K562 (cell line): ENCODE measurements around the gene IP6K3. TPM values are rescaled to one million over a fixed set of nuclear protein-coding genes. Genes with fewer than 3 reads are reported as not detected.

Experiments
- ATAC-seq: fragments of 200-7000 bp; cut with Tn5 transposase; 3 replicates; pipeline ENCODE4 v1.9.1; 2020; ENCODE audit warnings: moderate library complexity
- BruUV-seq: library from RNA; stranded (reverse); fragments of 400-500 nt; replicated peaks from 2 replicates; lab custom pipeline; 2021; lab: Mats Ljungman, UMichigan
- CTCF ChIA-PET: fragments of 300-600 bp; formaldehyde crosslinking; extraction: SDS; loops from one replicate; lab custom pipeline; 2021; ENCODE audit warnings: low intra/inter-chr PET ratio; lab: Yijun Ruan, JAX
- POLR2A ChIA-PET: fragments of 300-600, 350-650 bp; sonication (Branson Sonifier 250); formaldehyde crosslinking; extraction: SDS; loops from one replicate; lab custom pipeline; 2021; ENCODE audit warnings: antibody characterized with exemption, inconsistent platforms; lab: Yijun Ruan, JAX
- DNase-seq, 4 experiments: peaks; one replicate each; pipeline versions ENCODE4 v3.0.0 to v3.0.0-alpha.2; 2011 to 2018; ENCODE audit warnings: low spot score in 3 of 4, mixed read lengths in 3 of 4; ENCODE audit errors: extremely low read depth in 1 of 4
- FAIRE-seq: peaks from 2 replicates; lab custom pipeline; 2011; peaks lifted over from hg19 to GRCh38; lab: Jason Lieb, UNC
- H2AFZ ChIP-seq: 2 replicates; pipeline ENCODE4 v1.6.0; 2011; ENCODE audit warnings: low read depth, low read length, control low read depth, inconsistent platforms
- H3K27ac ChIP-seq: fragments of 200-600 bp; 3 replicates; pipeline ENCODE4 v1.8.0; 2011; ENCODE audit warnings: low read depth, mild to moderate bottlenecking, control low read depth, inconsistent platforms, low read length, moderate library complexity, mixed read lengths; ENCODE audit errors: extremely low read depth
- H3K27me3 ChIP-seq, 2 experiments: fragments of 300-600 bp in 1 of 2; 2 replicates in 1 of 2; 3 replicates in 1 of 2; pipeline versions ENCODE4 v1.6.0 to v1.8.0; 2011; ENCODE audit warnings: inconsistent platforms in 2 of 2, low read length in 2 of 2, mild to moderate bottlenecking in 1 of 2, mixed read lengths in 1 of 2, moderate library complexity in 1 of 2; ENCODE audit not compliant: control insufficient read depth in 2 of 2, insufficient read depth in 2 of 2
- H3K36me3 ChIP-seq: fragments of 300-600 bp; 3 replicates; pipeline ENCODE4 v1.8.0; 2011; ENCODE audit warnings: mild to moderate bottlenecking, low read length, inconsistent platforms; ENCODE audit not compliant: control insufficient read depth, insufficient read depth
- H3K4me1 ChIP-seq, 2 experiments: fragments of 200-600 bp in 1 of 2; replicated peaks in 1 of 2; 2 replicates in 1 of 2; 3 replicates in 1 of 2; pipeline versions ENCODE4 v1.5.1 to v1.8.0; 2011; ENCODE audit warnings: inconsistent platforms in 2 of 2, low read length in 2 of 2, mild to moderate bottlenecking in 1 of 2, mixed read lengths in 1 of 2, moderate library complexity in 1 of 2; ENCODE audit not compliant: control insufficient read depth in 2 of 2, insufficient read depth in 2 of 2
- H3K4me2 ChIP-seq: 2 replicates; pipeline ENCODE4 v1.6.1; 2011; ENCODE audit warnings: low read length, control low read depth, inconsistent platforms, mixed read lengths; ENCODE audit not compliant: insufficient read depth
- H3K4me3 ChIP-seq: fragments of 200-600 bp; sonication (generic), shearing (Covaris generic); 2 replicates; pipeline ENCODE4 v1.5.1; 2016; ENCODE audit warnings: control low read depth, inconsistent platforms
- H3K79me2 ChIP-seq: fragments of 200-600 bp; 3 replicates; pipeline ENCODE4 v1.8.0; 2011; ENCODE audit warnings: low read length, inconsistent platforms; ENCODE audit not compliant: control insufficient read depth, insufficient read depth
- H3K9ac ChIP-seq, 2 experiments: 2 replicates each; pipeline versions ENCODE4 v1.6.0 to v1.6.1; 2011; ENCODE audit warnings: low read depth in 2 of 2, low read length in 2 of 2, control low read depth in 1 of 2, inconsistent platforms in 1 of 2, mild to moderate bottlenecking in 1 of 2, mixed read lengths in 1 of 2; ENCODE audit not compliant: insufficient read depth in 1 of 2
- H3K9me1 ChIP-seq: one replicate; pipeline ENCODE4 v1.6.0; 2011; ENCODE audit warnings: inconsistent platforms, mild to moderate bottlenecking, low read length, moderate library complexity; ENCODE audit not compliant: control insufficient read depth, insufficient read depth
- H3K9me3 ChIP-seq: replicated peaks from 2 replicates; pipeline ENCODE4 v1.5.1; 2011; ENCODE audit warnings: low read depth, low read length, inconsistent platforms; ENCODE audit not compliant: control insufficient read depth, insufficient read depth
- H4K20me1 ChIP-seq: replicated peaks from 2 replicates; pipeline ENCODE4 v1.6.1; 2011; ENCODE audit warnings: low read length, inconsistent platforms, mixed read lengths; ENCODE audit not compliant: control insufficient read depth, insufficient read depth
- HSF4 ChIP-seq: fragments of 250-450 bp; sonication (Bioruptor Pico); IDR thresholded peaks from 2 replicates; pipeline ENCODE4 v2.1.2; 2022; ENCODE audit warnings: mild to moderate bottlenecking, moderate library complexity, borderline replicate concordance
- PYGO2 ChIP-seq: fragments of 450-650 bp; IDR thresholded peaks from 2 replicates; pipeline ENCODE4 v1.6.1; 2016; ENCODE audit warnings: mild to moderate bottlenecking, missing genetic modification characterization, moderate library complexity, missing compliant biosample characterization
- SMARCA5 ChIP-seq: fragments of 450-650 bp; IDR thresholded peaks from 2 replicates; pipeline ENCODE4 v1.6.1; 2016
- USF1 ChIP-seq: sonication (generic); formaldehyde crosslinking; IDR thresholded peaks from 2 replicates; pipeline ENCODE4 v1.9.0; 2022; ENCODE audit warnings: mild to moderate bottlenecking, missing genetic modification reagents
- WGBS: fragments of 100-300 bp; shearing (Covaris generic); methylation state at CpG from one replicate; pipeline ENCODE4 v1.1.6; 2016; ENCODE audit warnings: low coverage, mixed read lengths; ENCODE audit not compliant: insufficient coverage; ENCODE audit errors: missing lambda C conversion rate; 5-methylcytosine and 5-hydroxymethylcytosine counted together
- in situ Hi-C: fragments of 300-500 bp; cut with MboI; formaldehyde crosslinking; loops from 4 replicates; pipeline ENCODE4 v1.15.0; 2018; ENCODE audit warnings: inconsistent platforms, mixed read lengths
- intact Hi-C: fragments of 100-400 bp; cut with micrococcal nuclease; formaldehyde crosslinking; loops from 2 replicates; pipeline ENCODE4 v1.14.2; 2022
- polyA plus RNA-seq, 8 experiments: library from polyadenylated mRNA; depleted of rRNA in 4 of 8; stranded (reverse) in 5 of 8; unstranded in 3 of 8; fragments of >200 nt; fragmentation: Nextera tagmentation in 2 of 8; fragmentation: Illumina TruSeq in 1 of 8; extraction: Ambion mirVana in 2 of 8; extraction: Trizol in 1 of 8; gene quantifications; 2 replicates each; pipeline versions ENCODE4 v1.2.1 to v1.2.3, GENCODE V29; 2011 to 2014; ENCODE audit warnings: inconsistent platforms in 1 of 8, missing spikeins in 1 of 8
- total RNA-seq, 7 experiments: library from RNA; depleted of rRNA in 6 of 7; stranded (reverse); fragments of >200 nt in 6 of 7; fragmentation: Illumina TruSeq in 2 of 7; extraction: Trizol in 2 of 7; gene quantifications; 2 replicates each; pipeline versions ENCODE4 v1.2.1 to v1.2.3, GENCODE V29; 2011 to 2021; ENCODE audit warnings: low replicate concordance in 1 of 7

IP6K3 gene
- total and polyA plus RNA-seq, 9 of the 15 experiments (the other 6 are each of a cell fraction or from before 2014, with no cell fraction given): not detected

GRCh38 chr6:33782561-33782960 lies 35.9 kb upstream of the IP6K3 start:
- Histone ChIP-seq H3K9me3 (no peaks in the 10 kb centered on the region), H3K4me1 (peaks cover 5 to 7% of the 10 kb centered on the region in 2 experiments; a peak in 3 of 5 replicates), H3K79me2 (peaks cover 15% of the 10 kb centered on the region), H2AFZ (no peak overlapping the region), H4K20me1 (no peaks in the 10 kb centered on the region), H3K4me3 (no peak overlapping the region), H3K9me1 (peaks cover under 1% of the 10 kb centered on the region), H3K27me3 (no peaks in the 10 kb centered on the region), H3K9ac (no peak overlapping the region), H3K36me3 (peaks cover 84% of the 10 kb centered on the region; the same call in 2 of the 3 replicates), H3K27ac (no peak overlapping the region), H3K4me2 (no peak overlapping the region)
- POLR2A ChIA-PET: interaction anchor here (0.5 to 7.0 kb wide), 4 partner anchors 11 to 542 kb away, joined by 3 to 36 read pairs (median 3); no protein-coding TSS in a partner anchor
- 93% methylated on average over 5 of the region's 5 CpGs for WGBS
- TF ChIP-seq PYGO2 (tag) (no peak), HSF4 (CRISPR knock-in tag) (no peak), USF1 (CRISPR knock-in tag) (0 out of 2 replicates have a peak, but pooled peaks have one; percentile 17), SMARCA5 (no peak)
- in situ Hi-C loops: no loop called here
- ATAC-seq (no peak), DNase-seq (no peak), FAIRE-seq (no peak)
- intact Hi-C loops: no loop called here
- no TSS peak for BruUV-seq
- CTCF ChIA-PET: no interaction called here
